ENCODE measurements around the gene RNF166. TPM values are rescaled to one million over a fixed set of nuclear protein-coding genes. Genes with fewer than 3 reads are reported as not detected.

RNF166 gene
- total and polyA plus RNA-seq, 2 of the 13 experiments (the other 11 are each of a cell fraction or from before 2014, with no cell fraction given): 21.4 to 23.0 TPM

GRCh38 chr16:88662843-88663606 is 43.2 kb downstream of the RNF166 start, which contains the start of gene MVD (continued):
- peak; percentile 98 for TF ChIP-seq ZNF605 (CRISPR knock-in tag; IDR thresholded peaks at IDR 0.05)
- TF ChIP-seq ZNF367 (CRISPR knock-in tag; IDR thresholded peaks at IDR 0.05; ENCODE audit: borderline replicate concordance): peak; percentile 1; the same call in 1 of the 2 replicates
- TF ChIP-seq, protein P1, sequence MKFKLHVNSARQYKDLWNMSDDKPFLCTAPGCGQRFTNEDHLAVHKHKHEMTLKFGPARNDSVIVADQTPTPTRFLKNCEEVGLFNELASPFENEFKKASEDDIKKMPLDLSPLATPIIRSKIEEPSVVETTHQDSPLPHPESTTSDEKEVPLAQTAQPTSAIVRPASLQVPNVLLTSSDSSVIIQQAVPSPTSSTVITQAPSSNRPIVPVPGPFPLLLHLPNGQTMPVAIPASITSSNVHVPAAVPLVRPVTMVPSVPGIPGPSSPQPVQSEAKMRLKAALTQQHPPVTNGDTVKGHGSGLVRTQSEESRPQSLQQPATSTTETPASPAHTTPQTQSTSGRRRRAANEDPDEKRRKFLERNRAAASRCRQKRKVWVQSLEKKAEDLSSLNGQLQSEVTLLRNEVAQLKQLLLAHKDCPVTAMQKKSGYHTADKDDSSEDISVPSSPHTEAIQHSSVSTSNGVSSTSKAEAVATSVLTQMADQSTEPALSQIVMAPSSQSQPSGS (CRISPR knock-in tag; IDR thresholded peaks at IDR 0.05): peak; percentile 78
- peak; percentile 85 for TF ChIP-seq TBX2 (CRISPR knock-in tag; IDR thresholded peaks at IDR 0.05; ENCODE audit: borderline replicate concordance)
- TF ChIP-seq MXD4 (CRISPR knock-in tag; IDR thresholded peaks at IDR 0.05): peak; percentile 75; the same call in 1 of the 2 replicates
- peak; percentile 56 for TF ChIP-seq FOXA3 (CRISPR knock-in tag; IDR thresholded peaks at IDR 0.05)
- no peak for TF ChIP-seq NFE2L1 (CRISPR knock-in tag; IDR thresholded peaks at IDR 0.05; ENCODE audit: borderline replicate concordance)
- TF ChIP-seq SOX6 (IDR thresholded peaks at IDR 0.05): no peak
- TF ChIP-seq SOX6 (CRISPR knock-in tag; IDR thresholded peaks at IDR 0.05): peak; percentile 66
- TF ChIP-seq ISX (CRISPR knock-in tag; conservative IDR thresholded peaks at IDR 0.05): no peak
- no peak; the same call in 1 of the 2 replicates for TF ChIP-seq ZBTB26 (CRISPR knock-in tag; IDR thresholded peaks at IDR 0.05; ENCODE audit: borderline replicate concordance)
- peak; percentile 63 for TF ChIP-seq ARID5B (CRISPR knock-in tag; IDR thresholded peaks at IDR 0.05)
- no peak for TF ChIP-seq ZNF569 (CRISPR knock-in tag; IDR thresholded peaks at IDR 0.05; ENCODE audit: borderline replicate concordance)
- no peak for TF ChIP-seq NONO (IDR thresholded peaks at IDR 0.05)
- TF ChIP-seq NONO (CRISPR knock-in tag; conservative IDR thresholded peaks at IDR 0.05): peak; percentile 95
- peak; percentile 89; the same call in 1 of the 2 replicates for TF ChIP-seq ZNF724P (CRISPR knock-in tag; IDR thresholded peaks at IDR 0.05; ENCODE audit: borderline replicate concordance)
- TF ChIP-seq DNMT3B (CRISPR knock-in tag; conservative IDR thresholded peaks at IDR 0.05): no peak
- TF ChIP-seq ARID4A (CRISPR knock-in tag; IDR thresholded peaks at IDR 0.05; ENCODE audit: borderline replicate concordance): peak; percentile 99
- peak; percentile 87; the same call in 1 of the 2 replicates for TF ChIP-seq KLF6 (CRISPR knock-in tag; IDR thresholded peaks at IDR 0.05)
